ENCODE measurements around the gene L1TD1. TPM values are rescaled to one million over a fixed set of nuclear protein-coding genes. Genes with fewer than 3 reads are reported as not detected.

L1TD1 gene
- total RNA-seq, 2 experiments from 2014 or later, result not detected

DNA sequence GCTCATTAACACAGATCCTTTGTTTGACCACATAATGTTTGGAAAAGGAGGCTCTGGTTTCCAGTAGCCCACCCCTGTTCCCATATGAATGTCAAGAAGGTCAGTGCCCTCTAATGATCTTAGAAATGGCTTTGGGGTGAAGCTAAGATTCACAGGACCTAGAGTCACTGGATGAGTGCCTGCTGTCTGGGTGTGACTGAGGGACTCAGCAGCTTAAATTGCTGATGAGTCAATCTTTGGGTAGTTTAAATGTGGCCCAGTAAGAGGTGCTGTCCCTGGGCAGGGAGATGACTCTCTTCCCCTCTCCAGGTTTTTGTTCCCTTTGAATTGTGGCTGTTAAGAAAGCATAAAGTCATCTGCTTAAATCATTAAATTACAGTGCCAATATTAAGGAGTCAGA lies 50.6 kb downstream of the L1TD1 start:
- no peak for ATAC-seq
- H3K27me3 Mint-ChIP-seq, result no peaks in the 10 kb centered on the region
- CTCF ChIA-PET, result no interaction called here
- no peak for DNase-seq
- no peaks in the 10 kb centered on the region for H3K9me3 Mint-ChIP-seq
- H3K27ac Mint-ChIP-seq, result no peak overlapping the region
- H3K36me3 Mint-ChIP-seq (ENCODE audit: low read depth), result no peaks in the 10 kb centered on the region
- H3K4me1 Mint-ChIP-seq (ENCODE audit: low read depth), result no peaks in the 10 kb centered on the region
- POLR2A ChIA-PET, result interaction anchor here (1.1 kb wide), 1 partner anchor 75 kb away, joined by 3 read pairs; no protein-coding TSS in a partner anchor
- no peak overlapping the region for H3K4me3 Mint-ChIP-seq
- intact Hi-C loops (cut with micrococcal nuclease), result no loop called here
- TF ChIP-seq, protein P1, sequence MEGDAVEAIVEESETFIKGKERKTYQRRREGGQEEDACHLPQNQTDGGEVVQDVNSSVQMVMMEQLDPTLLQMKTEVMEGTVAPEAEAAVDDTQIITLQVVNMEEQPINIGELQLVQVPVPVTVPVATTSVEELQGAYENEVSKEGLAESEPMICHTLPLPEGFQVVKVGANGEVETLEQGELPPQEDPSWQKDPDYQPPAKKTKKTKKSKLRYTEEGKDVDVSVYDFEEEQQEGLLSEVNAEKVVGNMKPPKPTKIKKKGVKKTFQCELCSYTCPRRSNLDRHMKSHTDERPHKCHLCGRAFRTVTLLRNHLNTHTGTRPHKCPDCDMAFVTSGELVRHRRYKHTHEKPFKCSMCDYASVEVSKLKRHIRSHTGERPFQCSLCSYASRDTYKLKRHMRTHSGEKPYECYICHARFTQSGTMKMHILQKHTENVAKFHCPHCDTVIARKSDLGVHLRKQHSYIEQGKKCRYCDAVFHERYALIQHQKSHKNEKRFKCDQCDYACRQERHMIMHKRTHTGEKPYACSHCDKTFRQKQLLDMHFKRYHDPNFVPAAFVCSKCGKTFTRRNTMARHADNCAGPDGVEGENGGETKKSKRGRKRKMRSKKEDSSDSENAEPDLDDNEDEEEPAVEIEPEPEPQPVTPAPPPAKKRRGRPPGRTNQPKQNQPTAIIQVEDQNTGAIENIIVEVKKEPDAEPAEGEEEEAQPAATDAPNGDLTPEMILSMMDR (IDR thresholded peaks at IDR 0.05), result no peak

DNA sequence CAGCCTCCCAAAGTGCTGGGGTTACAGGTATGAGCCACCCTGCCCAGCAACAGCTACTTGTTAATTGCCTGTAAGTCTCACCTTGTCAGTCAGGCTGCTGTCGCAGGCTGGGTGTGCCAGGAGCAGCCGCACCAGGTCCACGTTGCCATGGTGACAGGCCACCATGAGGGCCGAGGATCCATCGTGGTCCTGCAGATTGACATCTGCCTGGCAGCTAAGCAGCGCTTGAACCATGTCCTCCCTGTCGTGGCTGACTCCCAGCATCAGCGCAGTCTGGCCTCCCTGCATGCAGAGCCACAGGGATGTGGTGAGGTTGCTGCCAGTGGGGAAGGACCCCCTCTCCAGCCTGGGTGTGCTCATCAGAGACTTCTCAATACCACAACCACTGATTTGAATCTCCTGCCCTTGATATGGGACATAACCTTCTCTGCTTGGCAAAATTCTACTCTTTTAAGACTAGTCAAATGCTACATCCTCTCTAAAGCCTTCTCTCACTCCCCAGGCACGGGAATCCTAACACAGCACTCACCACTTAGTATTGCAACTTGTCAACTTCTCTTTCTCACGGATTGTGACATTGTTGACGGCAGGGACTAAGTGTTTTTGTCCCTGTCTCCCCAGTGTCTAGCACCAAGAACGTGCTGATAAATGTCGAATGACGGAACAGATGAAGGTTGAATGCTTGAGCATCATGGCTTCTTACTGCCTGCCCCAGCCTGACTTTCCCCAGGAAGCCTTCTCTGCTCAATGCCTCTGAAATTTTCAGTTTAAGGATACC lies 52.9 kb downstream of the L1TD1 start:
- intact Hi-C loops (cut with micrococcal nuclease), result no loop called here
- DNase-seq (no peak), ATAC-seq (no peak)
- Mint-ChIP-seq H3K36me3 (ENCODE audit: low read depth) (no peaks in the 10 kb centered on the region), H3K27me3 (no peaks in the 10 kb centered on the region), H3K4me3 (no peak overlapping the region), H3K27ac (no peak overlapping the region), H3K4me1 (ENCODE audit: low read depth) (no peaks in the 10 kb centered on the region), H3K9me3 (no peaks in the 10 kb centered on the region)
- ChIA-PET CTCF (no interaction called here), POLR2A (no interaction called here)
- TF ChIP-seq, protein P1 (IDR thresholded peaks at IDR 0.05), result no peak

DNA sequence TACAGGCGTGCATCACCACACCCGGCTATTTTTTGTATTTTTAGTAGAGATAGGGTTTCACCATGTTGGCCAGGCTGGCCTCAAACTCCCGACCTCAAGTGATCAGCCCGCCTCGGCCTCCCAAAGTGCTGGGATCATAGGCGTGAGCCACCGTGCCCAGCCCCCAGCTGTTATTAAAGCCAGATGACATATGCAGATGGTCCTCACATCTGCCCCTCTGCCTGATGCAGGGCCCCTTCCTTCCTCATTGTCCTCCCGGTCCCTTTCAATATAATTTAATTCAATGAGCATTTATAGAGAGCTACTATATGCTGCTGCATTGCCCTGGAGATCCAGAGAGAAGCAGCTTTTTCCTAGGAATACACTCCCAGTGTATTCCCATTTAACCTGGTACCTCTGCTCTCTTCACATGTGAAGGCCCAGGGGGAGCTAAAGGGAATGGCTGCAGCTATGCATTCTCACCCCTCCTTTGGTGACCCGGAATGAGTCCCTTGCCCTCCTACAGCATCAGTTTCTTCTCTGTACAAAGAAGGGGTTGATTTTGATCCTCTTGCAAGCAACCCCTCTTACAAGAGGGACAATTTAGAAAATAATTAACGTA lies 55.6 kb downstream of the L1TD1 start:
- Mint-ChIP-seq H3K36me3 (ENCODE audit: low read depth) (no peaks in the 10 kb centered on the region), H3K4me3 (no peak overlapping the region), H3K27me3 (no peaks in the 10 kb centered on the region), H3K9me3 (no peaks in the 10 kb centered on the region), H3K4me1 (ENCODE audit: low read depth) (no peaks in the 10 kb centered on the region), H3K27ac (no peak overlapping the region)
- ATAC-seq (no peak), DNase-seq (no peak)
- TF ChIP-seq, protein P1 (IDR thresholded peaks at IDR 0.05), result no peak
- POLR2A ChIA-PET, result no interaction called here
- CTCF ChIA-PET, result interaction anchor here (1.2 kb wide), 1 partner anchor 16 kb away, joined by 3 read pairs; no protein-coding TSS in a partner anchor
- intact Hi-C loops (cut with micrococcal nuclease), result no loop called here

DNA sequence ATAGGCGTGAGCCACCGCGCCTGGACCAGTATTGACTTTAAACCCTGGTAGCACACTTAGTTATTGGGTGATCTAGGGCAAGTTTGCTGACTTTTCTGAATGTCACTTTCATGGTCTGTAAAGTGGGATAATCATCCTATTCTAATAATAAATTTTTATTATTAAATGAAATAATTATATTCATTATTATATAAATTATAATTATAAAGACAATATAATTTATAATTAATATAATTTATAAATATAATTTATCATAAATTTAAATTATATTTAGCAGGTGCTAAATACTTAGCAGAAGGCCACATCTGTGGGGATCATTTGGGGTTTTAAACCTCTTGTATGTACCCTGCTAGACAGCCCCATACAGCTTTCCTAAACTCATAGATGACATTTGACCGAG lies 64.9 kb downstream of the L1TD1 start:
- TF ChIP-seq, protein P1 (IDR thresholded peaks at IDR 0.05), result no peak
- ChIA-PET POLR2A (no interaction called here), CTCF (no interaction called here)
- no peak for DNase-seq
- ATAC-seq, result no peak
- Mint-ChIP-seq H3K27me3 (peaks cover 5% of the 10 kb centered on the region), H3K9me3 (no peaks in the 10 kb centered on the region), H3K4me3 (no peak overlapping the region), H3K36me3 (ENCODE audit: low read depth) (no peaks in the 10 kb centered on the region), H3K4me1 (ENCODE audit: low read depth) (no peaks in the 10 kb centered on the region), H3K27ac (no peak overlapping the region)
- intact Hi-C loops (cut with micrococcal nuclease), result no loop called here

DNA sequence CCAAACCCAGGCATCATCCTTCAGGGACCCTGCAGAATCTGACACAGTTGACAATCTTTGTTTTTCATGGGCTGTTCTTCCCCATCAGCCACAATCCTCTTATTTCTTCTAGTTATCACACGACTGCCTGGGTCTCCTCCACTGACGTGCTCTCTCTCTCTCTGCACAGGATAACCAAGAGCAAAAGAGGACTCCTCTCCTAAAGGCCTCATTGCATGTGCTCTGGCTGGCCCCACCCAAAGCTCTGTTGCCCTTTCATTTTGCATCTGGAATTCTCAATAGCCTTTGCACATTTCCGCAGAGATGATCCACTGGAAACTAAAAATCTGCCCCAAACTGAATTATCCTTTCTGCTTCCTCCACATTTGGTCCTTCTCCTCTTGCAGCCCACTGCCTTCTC lies 66.0 kb downstream of the L1TD1 start:
- ATAC-seq, result no peak
- intact Hi-C loops (cut with micrococcal nuclease), result no loop called here
- peaks cover 5% of the 10 kb centered on the region for H3K27me3 Mint-ChIP-seq
- no peaks in the 10 kb centered on the region for H3K4me1 Mint-ChIP-seq (ENCODE audit: low read depth)
- no peak overlapping the region for H3K27ac Mint-ChIP-seq
- POLR2A ChIA-PET, result interaction anchor here (0.7 kb wide), 1 partner anchor 26 kb away, joined by 3 read pairs; no protein-coding TSS in a partner anchor
- TF ChIP-seq, protein P1 (IDR thresholded peaks at IDR 0.05), result no peak
- CTCF ChIA-PET, result no interaction called here
- H3K4me3 Mint-ChIP-seq, result no peak overlapping the region
- no peaks in the 10 kb centered on the region for H3K9me3 Mint-ChIP-seq
- DNase-seq, result no peak
- H3K36me3 Mint-ChIP-seq (ENCODE audit: low read depth), result no peaks in the 10 kb centered on the region

Measured in activated CD8-positive, alpha-beta T cell treated with anti-CD3 and anti-CD28 coated beads for 36 hours (primary cell).